Esophagus squamous epithelium (tissue), 5 donors: ENCODE data around the gene DCBLD2. TPM values are rescaled to one million over a fixed set of nuclear protein-coding genes. Genes with fewer than 3 reads are reported as not detected.

Experiments
- DNase-seq: peaks from one replicate; lab custom pipeline; 2025; lab: John Stamatoyannopoulos, UW
- H3K27ac ChIP-seq, 4 donors: fragments of 200-600 bp; sonication (generic); one replicate each; pipeline ENCODE4 v1.5.1; 2016 to 2019; ENCODE audit warnings: mild to moderate bottlenecking in 1 of 4
- H3K27me3 ChIP-seq, 4 donors: fragments of 200-600 bp; sonication (generic); 1 replicate in 3 of 4; 2 replicates in 1 of 4; pipeline versions ENCODE4 v1.5.1 to v1.6.0; 2017 to 2021; ENCODE audit warnings: antibody characterized with exemption in 1 of 4
- H3K36me3 ChIP-seq, 3 donors: fragments of 200-600 bp; sonication (generic); one replicate each; pipeline ENCODE4 v1.5.1; 2016 to 2019
- H3K4me1 ChIP-seq, 3 donors: fragments of 200-600 bp; sonication (generic); one replicate each; pipeline ENCODE4 v1.5.1; 2017 to 2019
- H3K4me3 ChIP-seq, 4 donors: fragments of 200-600 bp; sonication (generic); 1 replicate in 3 of 4; 2 replicates in 1 of 4; pipeline ENCODE4 v1.5.1; 2016 to 2019; ENCODE audit warnings: mild to moderate bottlenecking in 2 of 4, moderate library complexity in 1 of 4
- H3K9me3 ChIP-seq, 3 donors: fragments of 200-600 bp; sonication (generic); one replicate each; pipeline ENCODE4 v1.5.1; 2016 to 2019
- POLR2A ChIP-seq, 4 donors: fragments of 450-650 bp; IDR thresholded peaks; one replicate each; pipeline ENCODE4 v1.6.1; 2017; ENCODE audit warnings: antibody characterized with exemption in 4 of 4, mild to moderate bottlenecking in 4 of 4, moderate library complexity in 3 of 4
- whole genome bisulfite sequencing, 2 donors: methylation state at CpG; one replicate each; pipeline ENCODE4 v1.1.5; 2018; 5-methylcytosine and 5-hydroxymethylcytosine counted together
- intact Hi-C: fragments of 100-400 bp; cut with DNase I; formaldehyde crosslinking; loops from one replicate; pipeline ENCODE4 v1.15.0; 2022
- total RNA-seq, 4 donors: library from RNA; depleted of rRNA; stranded (reverse); fragments of >200 nt; gene quantifications; one replicate each; pipeline ENCODE4 v1.1.0, GENCODE V29; 2016
- TF ChIP-seq, protein P1 (sequence below), 6 experiments: fragments of 450-650 bp in 4 of 6; fragments of 200-600 bp in 2 of 6; sonication (generic) in 2 of 6; IDR thresholded peaks; one replicate each; pipeline ENCODE4 v1.5.1; 2016 to 2019; ENCODE audit warnings: antibody characterized with exemption in 6 of 6, mild to moderate bottlenecking in 4 of 6, moderate library complexity in 4 of 6
- donor health status: DM: yes; HTN: yes; CAD: no.

The DCBLD2 gene
- total RNA-seq, 4 donors from 2014 or later: 3.7 to 21.4 (median 8.5) TPM

DNA sequence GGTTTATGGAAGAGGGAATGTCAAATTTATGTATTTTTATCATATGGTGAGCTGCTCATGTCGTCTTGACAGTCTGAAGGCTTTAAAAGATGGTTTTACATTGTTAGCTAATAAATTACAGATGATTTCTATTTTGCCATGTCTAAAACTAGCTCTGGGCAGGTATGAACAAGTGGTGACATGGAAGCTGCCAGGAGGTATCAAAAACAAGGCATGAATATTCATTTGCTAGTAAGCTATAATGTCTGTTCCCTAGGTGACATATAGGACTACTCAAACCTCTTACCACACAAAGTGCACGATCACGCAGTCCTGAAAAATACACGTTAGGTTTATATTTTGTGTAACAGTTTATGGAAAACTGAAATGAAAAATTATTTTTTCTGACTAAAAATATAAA, 103.6 kb downstream of the DCBLD2 start:
- no peak overlapping the region for H3K4me3 ChIP-seq
- DNase-seq: no peak
- H3K4me1 ChIP-seq: peaks cover 0 to 5% (median 0%) of the 10 kb centered on the region in 3 donors
- peaks cover 0 to 31% (median 0%) of the 10 kb centered on the region in 3 donors for H3K36me3 ChIP-seq
- no peaks in the 10 kb centered on the region for H3K27me3 ChIP-seq
- H3K27ac ChIP-seq: no peak overlapping the region
- intact Hi-C loops: no loop called here
- TF ChIP-seq, protein P1, sequence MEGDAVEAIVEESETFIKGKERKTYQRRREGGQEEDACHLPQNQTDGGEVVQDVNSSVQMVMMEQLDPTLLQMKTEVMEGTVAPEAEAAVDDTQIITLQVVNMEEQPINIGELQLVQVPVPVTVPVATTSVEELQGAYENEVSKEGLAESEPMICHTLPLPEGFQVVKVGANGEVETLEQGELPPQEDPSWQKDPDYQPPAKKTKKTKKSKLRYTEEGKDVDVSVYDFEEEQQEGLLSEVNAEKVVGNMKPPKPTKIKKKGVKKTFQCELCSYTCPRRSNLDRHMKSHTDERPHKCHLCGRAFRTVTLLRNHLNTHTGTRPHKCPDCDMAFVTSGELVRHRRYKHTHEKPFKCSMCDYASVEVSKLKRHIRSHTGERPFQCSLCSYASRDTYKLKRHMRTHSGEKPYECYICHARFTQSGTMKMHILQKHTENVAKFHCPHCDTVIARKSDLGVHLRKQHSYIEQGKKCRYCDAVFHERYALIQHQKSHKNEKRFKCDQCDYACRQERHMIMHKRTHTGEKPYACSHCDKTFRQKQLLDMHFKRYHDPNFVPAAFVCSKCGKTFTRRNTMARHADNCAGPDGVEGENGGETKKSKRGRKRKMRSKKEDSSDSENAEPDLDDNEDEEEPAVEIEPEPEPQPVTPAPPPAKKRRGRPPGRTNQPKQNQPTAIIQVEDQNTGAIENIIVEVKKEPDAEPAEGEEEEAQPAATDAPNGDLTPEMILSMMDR (IDR thresholded peaks at IDR 0.05): no peak
- TF ChIP-seq POLR2A (IDR thresholded peaks at IDR 0.05): no peak
- 50 to 67% methylated on average over 4 of the region's 4 CpGs for WGBS, 2 donors
- H3K9me3 ChIP-seq: no peaks in the 10 kb centered on the region

DNA sequence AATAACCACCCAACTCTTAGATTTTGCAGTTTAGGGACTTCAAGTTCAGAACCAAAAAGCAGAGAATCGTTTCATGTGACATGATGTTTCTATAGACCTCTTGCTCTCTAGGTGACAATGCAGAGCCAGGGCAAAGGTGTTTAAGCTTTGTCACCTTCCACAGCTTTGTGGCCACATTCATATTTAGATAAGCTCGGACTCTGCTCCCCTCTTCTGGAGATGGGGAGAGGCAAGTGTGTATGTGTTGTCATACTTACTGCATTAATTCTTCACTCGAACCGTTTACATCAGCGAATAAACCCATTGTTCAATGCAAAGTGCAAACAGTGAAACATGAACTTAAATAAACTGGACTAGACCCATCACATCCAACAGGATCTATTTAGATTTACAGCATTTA, 105.2 kb downstream of the DCBLD2 start:
- Histone ChIP-seq H3K27me3 (no peaks in the 10 kb centered on the region), H3K36me3 (peaks cover 0 to 28% (median 0%) of the 10 kb centered on the region in 3 donors), H3K4me3 (no peak overlapping the region), H3K27ac (no peak overlapping the region), H3K4me1 (peaks cover 0 to 5% (median 0%) of the 10 kb centered on the region in 3 donors), H3K9me3 (no peaks in the 10 kb centered on the region)
- intact Hi-C loops: no loop called here
- WGBS, 2 donors: 68 to 71% methylated on average over 5 of the region's 5 CpGs
- no peak for DNase-seq
- TF ChIP-seq POLR2A (IDR thresholded peaks at IDR 0.05): no peak
- TF ChIP-seq, protein P1 (IDR thresholded peaks at IDR 0.05): no peak

DNA sequence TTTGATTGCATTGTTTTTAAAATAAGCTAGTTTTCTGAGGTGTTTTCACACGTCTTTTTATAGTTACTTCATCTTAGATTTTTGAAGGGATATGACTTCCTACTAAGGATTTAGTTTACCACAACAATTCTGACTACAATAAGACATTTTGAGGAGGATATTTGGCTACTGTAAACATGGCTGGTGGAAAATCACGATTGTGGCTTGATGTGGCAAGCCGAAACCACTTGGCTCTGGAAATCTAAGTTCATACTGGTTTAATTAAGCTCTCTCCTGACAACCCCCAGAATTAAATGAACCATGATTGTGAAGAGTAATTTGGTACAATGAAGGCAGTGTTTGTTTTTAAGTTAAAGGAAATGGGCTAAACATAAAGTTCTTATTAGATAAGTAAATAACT, 107.5 kb downstream of the DCBLD2 start:
- no peak overlapping the region for H3K27ac ChIP-seq
- no peak for TF ChIP-seq POLR2A (IDR thresholded peaks at IDR 0.05)
- TF ChIP-seq, protein P1 (IDR thresholded peaks at IDR 0.05): no peak
- peaks cover 0 to 13% (median 0%) of the 10 kb centered on the region in 3 donors for H3K36me3 ChIP-seq
- H3K4me1 ChIP-seq: peaks cover 0 to 5% (median 0%) of the 10 kb centered on the region in 3 donors
- no peaks in the 10 kb centered on the region for H3K27me3 ChIP-seq
- H3K4me3 ChIP-seq: no peak overlapping the region
- WGBS, 2 donors: 64 to 70% methylated on average over 3 of the region's 3 CpGs
- no peak for DNase-seq
- no peaks in the 10 kb centered on the region for H3K9me3 ChIP-seq
- intact Hi-C loops: no loop called here

DNA sequence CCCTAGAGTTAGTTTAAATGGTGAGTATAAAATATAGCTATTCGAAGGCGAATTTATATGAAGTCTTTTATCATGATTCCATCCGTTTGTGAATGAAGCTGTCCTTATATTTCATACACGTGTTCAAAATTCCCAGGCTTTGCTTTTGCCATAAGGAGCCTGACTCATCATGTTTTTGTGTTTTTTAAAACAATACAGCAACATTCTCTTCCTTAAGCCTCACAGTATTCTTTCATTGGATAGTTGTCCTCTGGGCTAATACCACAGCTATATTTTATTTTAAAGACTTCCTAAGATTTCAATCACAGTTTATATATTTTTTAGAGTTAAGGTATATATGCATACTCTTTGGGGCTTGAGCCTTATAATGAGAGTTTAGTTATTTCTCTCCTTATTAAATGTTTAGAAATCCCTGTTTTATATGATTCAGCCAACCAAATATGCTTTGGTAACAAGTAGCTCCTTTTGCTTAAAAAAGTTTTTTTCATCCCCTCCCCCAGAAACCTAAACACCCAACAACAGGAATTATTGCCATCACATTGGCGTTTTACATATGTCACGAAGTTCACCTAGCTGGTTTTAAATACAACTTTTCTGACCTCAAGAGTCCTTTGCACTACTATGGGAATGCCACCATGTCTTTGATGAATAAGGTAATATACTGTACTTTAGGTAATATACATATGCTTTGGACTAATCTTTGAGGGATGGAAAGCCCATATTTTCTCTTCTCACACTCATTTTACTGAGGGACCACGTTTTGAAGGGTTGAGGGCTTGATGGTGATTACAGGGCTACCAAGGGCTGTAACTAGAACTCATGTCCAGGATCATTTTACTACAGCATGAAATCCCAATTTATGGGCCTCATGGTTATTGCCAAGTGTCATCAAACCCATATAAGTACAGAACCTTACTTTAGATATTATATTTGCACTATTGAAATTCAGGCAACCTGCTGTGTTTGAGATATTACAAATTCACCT, 109.9 kb downstream of the DCBLD2 start:
- intact Hi-C loops: no loop called here
- no peak overlapping the region for H3K27ac ChIP-seq
- WGBS, 2 donors: 69 to 70% methylated on average over 7 of the region's 7 CpGs

More for the DNA sequence above, 109.9 kb downstream of the DCBLD2 start:
- H3K4me3 ChIP-seq: no peak overlapping the region
- H3K4me1 ChIP-seq: no peaks in the 10 kb centered on the region
- no peak for DNase-seq
- TF ChIP-seq, protein P1 (IDR thresholded peaks at IDR 0.05): no peak
- TF ChIP-seq POLR2A (IDR thresholded peaks at IDR 0.05): no peak
- peaks cover 0 to 13% (median 0%) of the 10 kb centered on the region in 3 donors for H3K36me3 ChIP-seq
- no peaks in the 10 kb centered on the region for H3K9me3 ChIP-seq
- H3K27me3 ChIP-seq: no peaks in the 10 kb centered on the region
